ENCODE data around the gene IL17REL.
A peak's percentile ranks its signal among the peaks of the same experiment; 100 is the strongest.
"Not testable (repeated sequence)": the region's sequence is repeated elsewhere in the genome, so short reads cannot be mapped to it uniquely, and the experiment has no call there.

IL17REL gene

GRCh38 chr22:49983148-49984042 lies 29.2 kb downstream of the IL17REL start:
- peaks cover 16% of the 10 kb centered on the region for H3K27me3 ChIP-seq (ENCODE audit: control insufficient read depth, insufficient read depth, low read length)
- H3K4me3 ChIP-seq (ENCODE audit: low read depth, low read length): peak overlapping the region; percentile 45
- H3K9ac ChIP-seq (ENCODE audit: low read depth, low read length): no peak overlapping the region

GRCh38 chr22:49981799-49982198 lies 30.8 kb downstream of the IL17REL start:
- H3K27me3 ChIP-seq (ENCODE audit: control insufficient read depth, insufficient read depth, low read length): peaks cover 16% of the 10 kb centered on the region
- H3K9me3 ChIP-seq (ENCODE audit: control insufficient read depth, insufficient read depth, low read length); H3K9ac ChIP-seq (ENCODE audit: low read depth, low read length); H3K4me1 ChIP-seq (ENCODE audit: control insufficient read depth, insufficient read depth, low read length); H3K4me3 ChIP-seq (ENCODE audit: low read depth, low read length); H3K36me3 ChIP-seq (ENCODE audit: control insufficient read depth, insufficient read depth, low read length): not testable (repeated sequence)

More at GRCh38 chr22:49983148-49984042, 29.2 kb downstream of the IL17REL start:
- Histone ChIP-seq H3K9me3 (ENCODE audit: control insufficient read depth, insufficient read depth, low read length) (no peaks in the 10 kb centered on the region), H3K4me1 (ENCODE audit: control insufficient read depth, insufficient read depth, low read length) (no peaks in the 10 kb centered on the region), H3K36me3 (ENCODE audit: control insufficient read depth, insufficient read depth, low read length) (no peaks in the 10 kb centered on the region)

GRCh38 chr22:49979587-49980264 lies 32.8 kb downstream of the IL17REL start:
- H3K9ac ChIP-seq (ENCODE audit: low read depth, low read length): no peak overlapping the region
- H3K27me3 ChIP-seq (ENCODE audit: control insufficient read depth, insufficient read depth, low read length): peaks cover 13% of the 10 kb centered on the region
- no peak overlapping the region for H3K4me3 ChIP-seq (ENCODE audit: low read depth, low read length)
- no peaks in the 10 kb centered on the region for H3K9me3 ChIP-seq (ENCODE audit: control insufficient read depth, insufficient read depth, low read length)
- no peaks in the 10 kb centered on the region for H3K36me3 ChIP-seq (ENCODE audit: control insufficient read depth, insufficient read depth, low read length)
- H3K4me1 ChIP-seq (ENCODE audit: control insufficient read depth, insufficient read depth, low read length): no peaks in the 10 kb centered on the region

GRCh38 chr22:49977578-49977977 lies 35.0 kb downstream of the IL17REL start:
- no peak overlapping the region for H3K9ac ChIP-seq (ENCODE audit: low read depth, low read length)
- no peak overlapping the region for H3K4me3 ChIP-seq (ENCODE audit: low read depth, low read length)
- peaks cover 9% of the 10 kb centered on the region for H3K27me3 ChIP-seq (ENCODE audit: control insufficient read depth, insufficient read depth, low read length)
- H3K36me3 ChIP-seq (ENCODE audit: control insufficient read depth, insufficient read depth, low read length): no peaks in the 10 kb centered on the region
- no peaks in the 10 kb centered on the region for H3K9me3 ChIP-seq (ENCODE audit: control insufficient read depth, insufficient read depth, low read length)
- H3K4me1 ChIP-seq (ENCODE audit: control insufficient read depth, insufficient read depth, low read length): no peaks in the 10 kb centered on the region

GRCh38 chr22:49976439-49977175 lies 36.0 kb downstream of the IL17REL start:
- H3K36me3 ChIP-seq (ENCODE audit: control insufficient read depth, insufficient read depth, low read length): no peaks in the 10 kb centered on the region
- H3K27me3 ChIP-seq (ENCODE audit: control insufficient read depth, insufficient read depth, low read length): peaks cover 11% of the 10 kb centered on the region
- H3K9me3 ChIP-seq (ENCODE audit: control insufficient read depth, insufficient read depth, low read length): no peaks in the 10 kb centered on the region
- H3K9ac ChIP-seq (ENCODE audit: low read depth, low read length): no peak overlapping the region
- H3K4me1 ChIP-seq (ENCODE audit: control insufficient read depth, insufficient read depth, low read length): no peaks in the 10 kb centered on the region
- H3K4me3 ChIP-seq (ENCODE audit: low read depth, low read length): no peak overlapping the region

GRCh38 chr22:49975543-49976389 lies 36.8 kb downstream of the IL17REL start:
- Histone ChIP-seq H3K4me3 (ENCODE audit: low read depth, low read length) (no peak overlapping the region), H3K4me1 (ENCODE audit: control insufficient read depth, insufficient read depth, low read length) (no peaks in the 10 kb centered on the region), H3K36me3 (ENCODE audit: control insufficient read depth, insufficient read depth, low read length) (no peaks in the 10 kb centered on the region), H3K27me3 (ENCODE audit: control insufficient read depth, insufficient read depth, low read length) (peaks cover 11% of the 10 kb centered on the region), H3K9ac (ENCODE audit: low read depth, low read length) (no peak overlapping the region), H3K9me3 (ENCODE audit: control insufficient read depth, insufficient read depth, low read length) (no peaks in the 10 kb centered on the region)

GRCh38 chr22:49973018-49973961 lies 39.3 kb downstream of the IL17REL start:
- no peaks in the 10 kb centered on the region for H3K36me3 ChIP-seq (ENCODE audit: control insufficient read depth, insufficient read depth, low read length)
- peaks cover 4% of the 10 kb centered on the region for H3K4me1 ChIP-seq (ENCODE audit: control insufficient read depth, insufficient read depth, low read length)
- H3K27me3 ChIP-seq (ENCODE audit: control insufficient read depth, insufficient read depth, low read length): peaks cover 11% of the 10 kb centered on the region
- H3K4me3 ChIP-seq (ENCODE audit: low read depth, low read length): no peak overlapping the region
- no peak overlapping the region for H3K9ac ChIP-seq (ENCODE audit: low read depth, low read length)
- no peaks in the 10 kb centered on the region for H3K9me3 ChIP-seq (ENCODE audit: control insufficient read depth, insufficient read depth, low read length)

GRCh38 chr22:49972163-49973017 lies 40.2 kb downstream of the IL17REL start:
- Histone ChIP-seq H3K4me3 (ENCODE audit: low read depth, low read length) (no peak overlapping the region), H3K9me3 (ENCODE audit: control insufficient read depth, insufficient read depth, low read length) (no peaks in the 10 kb centered on the region), H3K9ac (ENCODE audit: low read depth, low read length) (no peak overlapping the region), H3K36me3 (ENCODE audit: control insufficient read depth, insufficient read depth, low read length) (peaks cover 2% of the 10 kb centered on the region), H3K27me3 (ENCODE audit: control insufficient read depth, insufficient read depth, low read length) (peaks cover 11% of the 10 kb centered on the region), H3K4me1 (ENCODE audit: control insufficient read depth, insufficient read depth, low read length) (peaks cover 4% of the 10 kb centered on the region)

GRCh38 chr22:49971232-49972162 lies 41.1 kb downstream of the IL17REL start:
- Histone ChIP-seq H3K9ac (ENCODE audit: low read depth, low read length) (no peak overlapping the region), H3K4me3 (ENCODE audit: low read depth, low read length) (peak overlapping the region; percentile 39), H3K4me1 (ENCODE audit: control insufficient read depth, insufficient read depth, low read length) (peaks cover 4% of the 10 kb centered on the region), H3K27me3 (ENCODE audit: control insufficient read depth, insufficient read depth, low read length) (peaks cover 11% of the 10 kb centered on the region), H3K36me3 (ENCODE audit: control insufficient read depth, insufficient read depth, low read length) (peaks cover 2% of the 10 kb centered on the region), H3K9me3 (ENCODE audit: control insufficient read depth, insufficient read depth, low read length) (no peaks in the 10 kb centered on the region)
